ENCODE measurements around the gene ACAD8.

DNA sequence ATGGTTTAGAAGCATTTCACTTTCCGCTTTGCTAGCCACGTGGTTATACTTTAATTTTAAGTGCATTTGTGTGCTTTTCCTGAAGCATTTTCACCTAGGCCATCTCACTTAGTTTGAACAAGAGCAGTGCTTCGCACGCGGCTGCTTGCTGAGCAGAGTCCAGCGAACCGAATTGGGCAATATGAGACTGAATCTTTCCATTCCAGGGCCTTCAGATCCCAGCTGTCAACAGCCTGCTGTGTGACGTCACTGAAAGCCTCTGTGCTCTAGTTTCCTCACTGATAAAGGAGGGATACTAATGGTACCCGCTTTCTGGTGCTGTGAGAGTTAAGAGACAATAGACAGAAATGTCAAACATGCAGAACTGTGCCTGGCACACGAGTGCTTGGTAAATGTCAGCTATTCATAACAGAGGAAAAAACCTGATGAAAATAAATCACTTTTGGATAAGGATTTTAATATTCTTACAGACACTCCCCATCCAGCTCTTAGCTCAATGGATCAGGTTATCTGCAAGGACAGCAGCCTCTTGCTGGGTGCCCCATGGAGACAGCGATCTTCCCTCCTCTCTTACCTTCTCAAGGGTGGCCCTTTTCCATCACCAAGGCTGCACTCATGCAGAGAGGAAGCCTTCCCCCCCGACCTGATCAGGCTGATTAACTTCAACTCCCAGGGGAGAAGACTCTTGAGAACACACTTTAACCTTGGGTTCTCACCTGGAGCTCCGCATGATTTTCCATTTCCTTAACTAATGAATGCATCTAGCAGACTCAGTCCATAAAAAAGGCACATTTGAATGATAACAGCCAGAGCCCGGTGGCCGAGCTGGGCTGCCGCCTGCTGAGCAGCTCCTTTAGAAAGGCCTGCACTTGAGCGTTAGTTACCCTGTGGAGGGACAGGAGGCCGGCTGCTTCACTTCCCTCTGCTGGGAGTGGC lies 19.3 kb downstream of the ACAD8 start:
- TF ChIP-seq CTCF (IDR thresholded peaks at IDR 0.05; ENCODE audit: poor library complexity, severe bottlenecking), result no peak
- no peak for TF ChIP-seq SMC3 (conservative IDR thresholded peaks at IDR 0.05; ENCODE audit: poor library complexity)
- TF ChIP-seq POLR2AphosphoS5 (IDR thresholded peaks at IDR 0.05), result no peak
- no peak for TF ChIP-seq MXI1 (conservative IDR thresholded peaks at IDR 0.05; ENCODE audit: poor library complexity, severe bottlenecking)
- no peak for TF ChIP-seq EZH2 (IDR thresholded peaks at IDR 0.05; ENCODE audit: borderline replicate concordance, insufficient read depth, low read length, poor library complexity, severe bottlenecking)
